H1 (cell line): ENCODE data around the gene NUP188. TPM values are rescaled to one million over a fixed set of nuclear protein-coding genes. Genes with fewer than 3 reads are reported as not detected.

Experiments used
- CTCF ChIA-PET: fragments of 300-600 bp; sonication (Branson Sonifier 250); formaldehyde crosslinking; loops from one replicate; lab custom pipeline; 2021; ENCODE audit not compliant: partially characterized antibody; lab: Charles Lee
- POLR2A ChIA-PET: fragments of 300-600 bp; sonication (Branson Sonifier 250); formaldehyde crosslinking; loops from one replicate; lab custom pipeline; 2021; ENCODE audit warnings: inconsistent platforms; ENCODE audit not compliant: partially characterized antibody; lab: Charles Lee
- DNase-seq, 2 experiments: peaks; one replicate each; pipeline versions ENCODE4 v3.0.0 to v3.0.0-alpha.2; 2010 to 2022; ENCODE audit warnings: low spot score in 2 of 2, low read depth in 1 of 2, mixed read lengths in 1 of 2
- FAIRE-seq: peaks from 2 replicates; lab custom pipeline; 2011; peaks lifted over from hg19 to GRCh38; lab: Jason Lieb, UNC
- H2AFZ ChIP-seq: 2 replicates; pipeline ENCODE4 v1.8.1; 2012; ENCODE audit warnings: low read length, inconsistent platforms
- H2AK5ac ChIP-seq: 2 replicates; pipeline ENCODE4 v1.6.1; 2013; ENCODE audit warnings: low read depth, low read length
- H2BK120ac ChIP-seq: replicated peaks from 2 replicates; pipeline ENCODE3; 2013; ENCODE audit warnings: low read depth, low read length, inconsistent platforms
- H2BK12ac ChIP-seq: 2 replicates; pipeline ENCODE4 v1.6.1; 2013; ENCODE audit warnings: low read depth, low read length
- H2BK15ac ChIP-seq: 2 replicates; pipeline ENCODE4 v1.6.1; 2013; ENCODE audit warnings: low read length
- H2BK20ac ChIP-seq: 2 replicates; pipeline ENCODE4 v1.6.1; 2013; ENCODE audit warnings: low read length
- H2BK5ac ChIP-seq: 2 replicates; pipeline ENCODE4 v1.6.1; 2013; ENCODE audit warnings: low read depth, low read length
- H3K14ac ChIP-seq: 2 replicates; pipeline ENCODE4 v1.6.1; 2013; ENCODE audit warnings: inconsistent platforms; ENCODE audit not compliant: insufficient read length
- H3K18ac ChIP-seq: 2 replicates; pipeline ENCODE4 v1.6.1; 2013; ENCODE audit warnings: low read length; ENCODE audit errors: extremely low read depth
- H3K23ac ChIP-seq: 2 replicates; pipeline ENCODE4 v1.6.1; 2013; ENCODE audit warnings: inconsistent platforms; ENCODE audit not compliant: insufficient read length
- H3K23me2 ChIP-seq: 2 replicates; pipeline ENCODE4 v1.6.1; 2013; ENCODE audit warnings: low read depth, low read length
- H3K27ac ChIP-seq: 2 replicates; pipeline ENCODE4 v1.6.1; 2011; ENCODE audit warnings: low read depth, low read length, inconsistent platforms
- H3K27me3 ChIP-seq, 4 experiments: replicated peaks in 1 of 4; 1 replicate in 1 of 4; 2 replicates in 3 of 4; pipeline versions ENCODE4 v1.6.1 to v1.8.1; 2011 to 2013; ENCODE audit warnings: low read length in 3 of 4, mild to moderate bottlenecking in 3 of 4, inconsistent platforms in 2 of 4, mixed read lengths in 2 of 4, moderate library complexity in 1 of 4; ENCODE audit not compliant: control insufficient read depth in 3 of 4, insufficient read depth in 3 of 4; ENCODE audit errors: extremely low read depth in 1 of 4
- H3K36me3 ChIP-seq, 4 experiments: 2 replicates each; pipeline versions ENCODE4 v1.6.1 to v1.8.1; 2011 to 2013; ENCODE audit warnings: mild to moderate bottlenecking in 4 of 4, low read length in 3 of 4, moderate library complexity in 2 of 4, control low read depth in 1 of 4, inconsistent platforms in 1 of 4; ENCODE audit not compliant: insufficient read depth in 4 of 4, control insufficient read depth in 2 of 4
- H3K4ac ChIP-seq: replicated peaks from 2 replicates; pipeline ENCODE3; 2013; ENCODE audit warnings: low read length, low read depth, mixed read lengths, inconsistent platforms; ENCODE audit not compliant: insufficient read length
- H3K4me1 ChIP-seq, 4 experiments: replicated peaks in 1 of 4; 1 replicate in 1 of 4; 2 replicates in 3 of 4; pipeline versions ENCODE4 v1.6.1 to v1.8.1; 2011 to 2013; ENCODE audit warnings: low read length in 3 of 4, inconsistent platforms in 2 of 4, mixed read lengths in 1 of 4; ENCODE audit not compliant: insufficient read depth in 4 of 4, control insufficient read depth in 3 of 4
- H3K4me2 ChIP-seq, 2 experiments: 2 replicates each; pipeline versions ENCODE4 v1.6.1 to v1.8.1; 2011 to 2013; ENCODE audit warnings: low read depth in 2 of 2, low read length in 2 of 2, control low read depth in 1 of 2, inconsistent platforms in 1 of 2, mild to moderate bottlenecking in 1 of 2; ENCODE audit not compliant: insufficient read depth in 1 of 2
- H3K4me3 ChIP-seq, 4 experiments: fragments of 200-600, 300-600 bp in 1 of 4; sonication (generic), shearing (Covaris generic), sonication (Bioruptor Twin) in 1 of 4; 2 replicates each; pipeline versions ENCODE4 v1.5.1 to v1.8.1; 2011 to 2016; ENCODE audit warnings: low read length in 4 of 4, low read depth in 3 of 4, control low read depth in 2 of 4, inconsistent platforms in 2 of 4, mild to moderate bottlenecking in 2 of 4, mixed read lengths in 1 of 4, moderate library complexity in 1 of 4; ENCODE audit not compliant: insufficient read depth in 2 of 4; ENCODE audit errors: extremely low read depth in 1 of 4
- H3K56ac ChIP-seq: replicated peaks from 2 replicates; pipeline ENCODE3; 2013; ENCODE audit warnings: low read depth, mild to moderate bottlenecking, mixed read lengths, low read length, inconsistent platforms; ENCODE audit not compliant: insufficient read length
- H3K79me1 ChIP-seq: 2 replicates; pipeline ENCODE4 v1.6.1; 2013; ENCODE audit warnings: low read depth, low read length, control low read depth
- H3K79me2 ChIP-seq, 2 experiments: 2 replicates each; pipeline versions ENCODE4 v1.6.1 to v1.8.1; 2012 to 2013; ENCODE audit warnings: low read length in 2 of 2, mild to moderate bottlenecking in 2 of 2, inconsistent platforms in 1 of 2; ENCODE audit not compliant: insufficient read depth in 2 of 2, control insufficient read depth in 1 of 2
- H3K9ac ChIP-seq, 4 experiments: replicated peaks in 1 of 4; 1 replicate in 1 of 4; 2 replicates in 3 of 4; pipeline versions ENCODE4 v1.6.1 to v1.8.1; 2011 to 2013; ENCODE audit warnings: low read depth in 3 of 4, low read length in 3 of 4, control low read depth in 2 of 4, mild to moderate bottlenecking in 2 of 4, moderate library complexity in 2 of 4, inconsistent platforms in 1 of 4; ENCODE audit errors: extremely low read depth in 1 of 4
- H3K9me3 ChIP-seq, 2 experiments: 2 replicates each; pipeline versions ENCODE4 v1.6.1 to v1.8.1; 2012 to 2013; ENCODE audit warnings: mild to moderate bottlenecking in 2 of 2, moderate library complexity in 2 of 2, control low read depth in 1 of 2, inconsistent platforms in 1 of 2, low read depth in 1 of 2, low read length in 1 of 2, mixed read lengths in 1 of 2; ENCODE audit not compliant: insufficient read depth in 2 of 2
- H4K20me1 ChIP-seq, 2 experiments: replicated peaks in 1 of 2; 2 replicates each; pipeline versions ENCODE3 to v1.8.1; 2011 to 2013; ENCODE audit warnings: inconsistent platforms in 2 of 2, low read length in 2 of 2, mild to moderate bottlenecking in 1 of 2; ENCODE audit not compliant: insufficient read depth in 2 of 2, control insufficient read depth in 1 of 2
- H4K5ac ChIP-seq: 2 replicates; pipeline ENCODE4 v1.6.1; 2013; ENCODE audit warnings: low read length, low read depth, mixed read lengths, inconsistent platforms; ENCODE audit not compliant: insufficient read length
- H4K8ac ChIP-seq: 2 replicates; pipeline ENCODE4 v1.8.0; 2013; ENCODE audit warnings: mild to moderate bottlenecking, moderate library complexity, low read length, inconsistent platforms; ENCODE audit not compliant: insufficient read depth; ENCODE audit errors: extremely low read depth
- H4K91ac ChIP-seq: replicated peaks from 2 replicates; pipeline ENCODE3; 2013; ENCODE audit warnings: low read length, mixed read lengths, inconsistent platforms; ENCODE audit not compliant: insufficient read length
- ASH2L ChIP-seq: fragments of 200-600, 300-600 bp; sonication (generic); IDR thresholded peaks from one replicate; pipeline ENCODE4 v1.7.1; 2017; ENCODE audit warnings: low read length
- CEBPB ChIP-seq: IDR thresholded peaks from 2 replicates; pipeline ENCODE4 v1.6.1; 2012; ENCODE audit warnings: low read depth, low read length
- CHD1 ChIP-seq: IDR thresholded peaks from 2 replicates; pipeline ENCODE4 v1.6.1; 2012; ENCODE audit warnings: low read depth, low read length, improper control_type of control experiment
- GTF2F1 ChIP-seq: IDR thresholded peaks from 2 replicates; pipeline ENCODE4 v1.6.1; 2012; ENCODE audit warnings: low read depth, low read length, improper control_type of control experiment, borderline replicate concordance
- JUND ChIP-seq: IDR thresholded peaks from 2 replicates; pipeline ENCODE4 v1.6.1; 2011; ENCODE audit warnings: mild to moderate bottlenecking, improper control_type of control experiment, low read length
- POU5F1 ChIP-seq: IDR thresholded peaks from 2 replicates; pipeline ENCODE4 v1.6.1; 2011; ENCODE audit warnings: low read depth, mild to moderate bottlenecking, low read length, moderate library complexity
- RNF2 ChIP-seq: fragments of 200-900, 300-1000 bp; sonication (generic); IDR thresholded peaks from 2 replicates; pipeline ENCODE4 v1.7.1; 2016; ENCODE audit warnings: borderline replicate concordance, low read depth, mild to moderate bottlenecking, antibody characterized with exemption, low read length; ENCODE audit not compliant: poor library complexity, severe bottlenecking; ENCODE audit errors: missing control alignments
- RXRA ChIP-seq: IDR thresholded peaks from 2 replicates; pipeline ENCODE4 v1.6.1; 2011; ENCODE audit warnings: low read depth, mild to moderate bottlenecking, low read length, moderate library complexity; ENCODE audit not compliant: insufficient read depth
- SUZ12 ChIP-seq: fragments of 200-600 bp; sonication (generic); IDR thresholded peaks from 2 replicates; pipeline ENCODE4 v1.6.1; 2012; ENCODE audit warnings: mild to moderate bottlenecking, inconsistent platforms, low read length, moderate library complexity, mixed read lengths
- USF2 ChIP-seq: IDR thresholded peaks from 2 replicates; pipeline ENCODE4 v1.6.1; 2011; ENCODE audit warnings: low read length, improper control_type of control experiment
- WGBS, 2 experiments: shearing (Covaris generic) in 1 of 2; methylation state at CpG; one replicate each; pipeline versions ENCODE4 v1.1.6 to v1.1.7; 2013 to 2015; ENCODE audit warnings: low lambda C conversion rate in 2 of 2, mixed read lengths in 2 of 2, inconsistent platforms in 1 of 2, low coverage in 1 of 2, missing lambda C conversion rate in 1 of 2; ENCODE audit not compliant: insufficient replicate concordance in 2 of 2, insufficient coverage in 1 of 2, insufficient read length in 1 of 2; ENCODE audit errors: extremely low coverage in 1 of 2, missing lambda C conversion rate in 1 of 2; 5-methylcytosine and 5-hydroxymethylcytosine counted together
- polyA plus RNA-seq, 7 experiments: library from polyadenylated mRNA; depleted of rRNA in 3 of 7; stranded (reverse) in 5 of 7; unstranded in 2 of 7; fragments of >200 nt in 5 of 7; fragments of 200-250 nt in 2 of 7; gene quantifications; 1 replicate in 5 of 7; 2 replicates in 1 of 7; 4 replicates in 1 of 7; pipeline versions ENCODE4 v1.2.1 to v1.2.3, GENCODE V29; 2011 to 2013; ENCODE audit warnings: missing spikeins in 2 of 7, mixed read lengths in 2 of 7
- total RNA-seq: library from RNA; stranded (reverse); fragmentation: NEBNext Ultra II Directional; extraction: Animal tissue kit (Norgen Biotek cat#: 25700); gene quantifications from 2 replicates; pipeline ENCODE4 v1.2.1, GENCODE V29; 2021

NUP188 gene
- total and polyA plus RNA-seq, 2 of the 8 experiments (the other 6 are each of a cell fraction or from before 2014, with no cell fraction given), result 90.1 to 111 TPM

GRCh38 chr9:128986671-128987070, 39.2 kb downstream of the NUP188 start:
- no peak overlapping the region for H3K14ac ChIP-seq
- H3K79me1 ChIP-seq, result no peaks in the 10 kb centered on the region
- H2BK20ac ChIP-seq, result no peak overlapping the region
- no peaks in the 10 kb centered on the region for H3K23me2 ChIP-seq
- no peak overlapping the region for H3K4me3 ChIP-seq
- no peak overlapping the region for H3K27ac ChIP-seq
- no peak overlapping the region for H3K56ac ChIP-seq
- no peaks in the 10 kb centered on the region for H3K9me3 ChIP-seq
- H3K79me2 ChIP-seq, result no peaks in the 10 kb centered on the region
- no peak overlapping the region for H2BK120ac ChIP-seq
- no peak overlapping the region for H2AK5ac ChIP-seq
- no peak overlapping the region for H3K4ac ChIP-seq
- H4K8ac ChIP-seq, result no peak overlapping the region
- no peak overlapping the region for H4K91ac ChIP-seq
- ChIA-PET POLR2A (interaction anchor here (1.0 kb wide), 1 partner anchor 22 kb away, joined by 3 read pairs; no protein-coding TSS in a partner anchor), CTCF (interaction anchor here (0.9 to 3.0 kb wide), 3 partner anchors 16 to 27 kb away, joined by 3 to 9 read pairs (median 5); no protein-coding TSS in a partner anchor)
- no peak overlapping the region for H2BK5ac ChIP-seq
- no peak overlapping the region for H2BK15ac ChIP-seq
- FAIRE-seq, result no peak
- H3K36me3 ChIP-seq, result peaks cover 22 to 77% (median 68%) of the 10 kb centered on the region in 4 experiments
- no peak overlapping the region for H2AFZ ChIP-seq
- no peak for TF ChIP-seq JUND
- TF ChIP-seq GTF2F1, result no peak
- TF ChIP-seq USF2, result no peak
- no peak for TF ChIP-seq ASH2L
- no peak for TF ChIP-seq RXRA
- no peak for TF ChIP-seq RNF2
- no peak for TF ChIP-seq CEBPB
- TF ChIP-seq CHD1, result no peak
- no peak for TF ChIP-seq SUZ12
- no peak for TF ChIP-seq POU5F1
- H3K4me2 ChIP-seq, result no peak overlapping the region
- DNase-seq, result no peak
- no peak overlapping the region for H3K18ac ChIP-seq
- H3K9ac ChIP-seq, result no peak overlapping the region
- no peak overlapping the region for H3K23ac ChIP-seq
- no peaks in the 10 kb centered on the region for H3K4me1 ChIP-seq
- H4K5ac ChIP-seq, result no peak overlapping the region
- WGBS, 2 experiments, result 92% methylated on average over 5 of the region's 5 CpGs; no CpG with 5 or more reads in 1 of the 2 experiments
- peaks cover 0 to 1% of the 10 kb centered on the region in 2 experiments for H4K20me1 ChIP-seq
- no peak overlapping the region for H2BK12ac ChIP-seq
- no peaks in the 10 kb centered on the region for H3K27me3 ChIP-seq
